IMR-90 (cell line): ENCODE measurements around the gene CD320. TPM values are rescaled to one million over a fixed set of nuclear protein-coding genes. Genes with fewer than 3 reads are reported as not detected.

ENCODE experiments used
- ATAC-seq: fragments of 200-7000 bp; cut with Tn5 transposase; 2 replicates; pipeline ENCODE4 v1.9.1; 2020; ENCODE audit warnings: low read depth, mild to moderate bottlenecking, moderate library complexity
- BruUV-seq: library from RNA; stranded (reverse); fragments of 400-500 nt; replicated peaks from 2 replicates; lab custom pipeline; 2021; lab: Mats Ljungman, UMichigan
- CTCF ChIA-PET: fragments of 300-600 bp; formaldehyde crosslinking; extraction: SDS; loops from one replicate; lab custom pipeline; 2021; ENCODE audit warnings: antibody characterized with exemption; lab: Yijun Ruan, JAX
- POLR2A ChIA-PET: fragments of 300-600 bp; sonication (Branson Sonifier 250); formaldehyde crosslinking; loops from one replicate; lab custom pipeline; 2022; ENCODE audit warnings: antibody characterized with exemption; ENCODE audit not compliant: unreplicated experiment; lab: Charles Lee
- DNase-seq: peaks from one replicate; pipeline ENCODE4 v3.0.0; 2013
- H2AFZ ChIP-seq: replicated peaks from 2 replicates; pipeline ENCODE3; 2013; ENCODE audit warnings: low read length, mild to moderate bottlenecking; ENCODE audit not compliant: poor library complexity
- H2AK5ac ChIP-seq: 2 replicates; pipeline ENCODE4 v1.6.1; 2013; ENCODE audit warnings: low read depth, low read length, inconsistent platforms
- H2AK9ac ChIP-seq: replicated peaks from 2 replicates; pipeline ENCODE3; 2013; ENCODE audit warnings: mild to moderate bottlenecking, low read depth, low read length, moderate library complexity; ENCODE audit not compliant: poor library complexity
- H2BK120ac ChIP-seq: 2 replicates; pipeline ENCODE4 v1.6.1; 2013; ENCODE audit warnings: low read depth, low read length, inconsistent platforms
- H2BK15ac ChIP-seq: 3 replicates; pipeline ENCODE4 v1.6.1; 2013; ENCODE audit warnings: low read depth, low read length, inconsistent platforms
- H2BK20ac ChIP-seq: 2 replicates; pipeline ENCODE4 v1.6.1; 2013; ENCODE audit warnings: low read depth, mild to moderate bottlenecking, inconsistent platforms, low read length, moderate library complexity
- H2BK5ac ChIP-seq: 2 replicates; pipeline ENCODE4 v1.6.1; 2013; ENCODE audit warnings: mild to moderate bottlenecking, low read depth, low read length, inconsistent platforms; ENCODE audit not compliant: poor library complexity, severe bottlenecking
- H3K14ac ChIP-seq: replicated peaks from 2 replicates; pipeline ENCODE4 v1.6.1; 2013; ENCODE audit warnings: low read depth, low read length, inconsistent platforms
- H3K18ac ChIP-seq: 2 replicates; pipeline ENCODE4 v1.6.1; 2013; ENCODE audit warnings: low read depth, low read length, control low read depth
- H3K23ac ChIP-seq: 2 replicates; pipeline ENCODE4 v1.6.1; 2013; ENCODE audit warnings: low read depth, low read length, inconsistent platforms
- H3K27ac ChIP-seq: 2 replicates; pipeline ENCODE4 v1.5.1; 2013; ENCODE audit warnings: mild to moderate bottlenecking, control low read depth, low read length; ENCODE audit not compliant: insufficient read depth
- H3K27me3 ChIP-seq: 2 replicates; pipeline ENCODE4 v1.6.1; 2013; ENCODE audit warnings: low read length; ENCODE audit not compliant: control insufficient read depth, insufficient read depth
- H3K36me3 ChIP-seq: 2 replicates; pipeline ENCODE4 v1.6.1; 2013; ENCODE audit warnings: low read length, mixed read lengths; ENCODE audit not compliant: control insufficient read depth, insufficient read depth
- H3K4ac ChIP-seq: 2 replicates; pipeline ENCODE4 v1.6.1; 2013; ENCODE audit warnings: low read depth, low read length, inconsistent platforms
- H3K4me1 ChIP-seq: 2 replicates; pipeline ENCODE4 v1.6.1; 2013; ENCODE audit warnings: low read length, mixed read lengths; ENCODE audit not compliant: control insufficient read depth, insufficient read depth
- H3K4me2 ChIP-seq: 2 replicates; pipeline ENCODE4 v1.6.1; 2013; ENCODE audit warnings: low read depth, mild to moderate bottlenecking, control low read depth, low read length, moderate library complexity
- H3K4me3 ChIP-seq: 2 replicates; pipeline ENCODE4 v1.5.1; 2013; ENCODE audit warnings: low read depth, mild to moderate bottlenecking, control low read depth, low read length, moderate library complexity; ENCODE audit not compliant: insufficient read depth
- H3K56ac ChIP-seq: 2 replicates; pipeline ENCODE4 v1.6.1; 2013; ENCODE audit warnings: low read length, inconsistent platforms; ENCODE audit not compliant: insufficient read depth; ENCODE audit errors: extremely low read depth
- H3K79me1 ChIP-seq, 2 experiments: 2 replicates each; pipeline ENCODE4 v1.6.1; 2013; ENCODE audit warnings: low read length in 2 of 2, inconsistent platforms in 1 of 2, low read depth in 1 of 2
- H3K9ac ChIP-seq: 2 replicates; pipeline ENCODE4 v1.6.1; 2013; ENCODE audit warnings: low read depth, low read length, control low read depth
- H3K9me1 ChIP-seq: 2 replicates; pipeline ENCODE4 v1.6.1; 2013; ENCODE audit warnings: low read length, inconsistent platforms; ENCODE audit not compliant: insufficient read depth
- H3K9me3 ChIP-seq: 2 replicates; pipeline ENCODE4 v1.6.1; 2013; ENCODE audit warnings: low read length; ENCODE audit not compliant: control insufficient read depth, insufficient read depth
- H4K20me1 ChIP-seq: 2 replicates; pipeline ENCODE4 v1.6.1; 2013; ENCODE audit warnings: low read length, inconsistent platforms; ENCODE audit not compliant: insufficient read depth
- H4K5ac ChIP-seq: 2 replicates; pipeline ENCODE4 v1.6.1; 2013; ENCODE audit warnings: mild to moderate bottlenecking, low read depth, low read length, control low read depth
- H4K8ac ChIP-seq, 2 experiments: 2 replicates each; pipeline ENCODE4 v1.6.1; 2013; ENCODE audit warnings: low read depth in 2 of 2, low read length in 2 of 2, control low read depth in 1 of 2, inconsistent platforms in 1 of 2
- H4K91ac ChIP-seq: 2 replicates; pipeline ENCODE4 v1.6.1; 2013; ENCODE audit warnings: low read depth, low read length, inconsistent platforms; ENCODE audit not compliant: insufficient read depth
- BHLHE40 ChIP-seq: fragments of 150-350 bp; IDR thresholded peaks from 2 replicates; pipeline ENCODE4 v1.6.1; 2016; ENCODE audit warnings: mild to moderate bottlenecking, low read depth, low read length
- CEBPB ChIP-seq: IDR thresholded peaks from 2 replicates; pipeline ENCODE4 v1.6.1; 2012; ENCODE audit warnings: low read depth, low read length, improper control_type of control experiment
- ELK1 ChIP-seq: fragments of 150-350 bp; IDR thresholded peaks from 2 replicates; pipeline ENCODE4 v1.6.1; 2016; ENCODE audit warnings: low read depth, mild to moderate bottlenecking, low read length, moderate library complexity, borderline replicate concordance
- FOS ChIP-seq: fragments of 150-350 bp; IDR thresholded peaks from 2 replicates; pipeline ENCODE4 v1.6.1; 2016; ENCODE audit warnings: low read depth, low read length
- MAFK ChIP-seq: IDR thresholded peaks from 2 replicates; pipeline ENCODE4 v1.6.1; 2012; ENCODE audit warnings: low read depth, low read length, improper control_type of control experiment
- MAZ ChIP-seq: IDR thresholded peaks from 2 replicates; pipeline ENCODE4 v1.6.1; 2012; ENCODE audit warnings: low read depth, mild to moderate bottlenecking, low read length, improper control_type of control experiment, moderate library complexity, borderline replicate concordance
- MXI1 ChIP-seq: IDR thresholded peaks from 2 replicates; pipeline ENCODE4 v1.6.1; 2012; ENCODE audit warnings: low read depth, mild to moderate bottlenecking, low read length, moderate library complexity, borderline replicate concordance
- POLR2A ChIP-seq: IDR thresholded peaks from 2 replicates; pipeline ENCODE4 v1.6.1; 2012; ENCODE audit warnings: mild to moderate bottlenecking, low read depth, low read length
- RCOR1 ChIP-seq: IDR thresholded peaks from 2 replicates; pipeline ENCODE4 v1.6.1; 2012; ENCODE audit warnings: mild to moderate bottlenecking, low read length, improper control_type of control experiment; ENCODE audit not compliant: insufficient replicate concordance
- WGBS, 2 experiments: methylation state at CpG; one replicate each; pipeline versions ENCODE4 v1.1.5 to v1.1.7; 2013; ENCODE audit warnings: missing lambda C conversion rate in 2 of 2; ENCODE audit not compliant: insufficient read length in 1 of 2; ENCODE audit errors: extremely low coverage in 2 of 2; 5-methylcytosine and 5-hydroxymethylcytosine counted together
- dilution Hi-C: fragments of 300-500 bp; cut with HindIII; formaldehyde crosslinking; loops from one replicate; pipeline ENCODE4 v1.14.3; 2018; ENCODE audit warnings: low sequenced_read_pairs; ENCODE audit not compliant: unreplicated experiment
- in situ Hi-C: fragments of 300-500 bp; cut with MboI; formaldehyde crosslinking; loops from 3 replicates; pipeline ENCODE4 v1.14.3; 2019; ENCODE audit warnings: low sequenced_read_pairs, inconsistent platforms, mixed read lengths
- intact Hi-C: fragments of 100-400 bp; cut with micrococcal nuclease; formaldehyde crosslinking; loops from 2 replicates; pipeline ENCODE4 v1.10.0; 2022
- polyA plus RNA-seq, 3 experiments: library from polyadenylated mRNA; depleted of rRNA; stranded (reverse); fragments of >200 nt; gene quantifications; 2 replicates each; pipeline ENCODE4 v1.2.3, GENCODE V29; 2012; ENCODE audit warnings: low replicate concordance in 1 of 3
- total RNA-seq: library from RNA; depleted of rRNA; stranded (reverse); fragments of >200 nt; gene quantifications from 2 replicates; pipeline ENCODE4 v1.2.3, GENCODE V29; 2012
- TF ChIP-seq, protein P1 (sequence below): fragments of 150-350 bp; IDR thresholded peaks from 2 replicates; pipeline ENCODE4 v1.6.1; 2017; ENCODE audit warnings: mild to moderate bottlenecking, antibody characterized with exemption, low read length, low read depth

CD320 gene
- total and polyA plus RNA-seq, 2 of the 4 experiments (the other 2 are of a cell fraction): 13.3 to 78.5 TPM

DNA sequence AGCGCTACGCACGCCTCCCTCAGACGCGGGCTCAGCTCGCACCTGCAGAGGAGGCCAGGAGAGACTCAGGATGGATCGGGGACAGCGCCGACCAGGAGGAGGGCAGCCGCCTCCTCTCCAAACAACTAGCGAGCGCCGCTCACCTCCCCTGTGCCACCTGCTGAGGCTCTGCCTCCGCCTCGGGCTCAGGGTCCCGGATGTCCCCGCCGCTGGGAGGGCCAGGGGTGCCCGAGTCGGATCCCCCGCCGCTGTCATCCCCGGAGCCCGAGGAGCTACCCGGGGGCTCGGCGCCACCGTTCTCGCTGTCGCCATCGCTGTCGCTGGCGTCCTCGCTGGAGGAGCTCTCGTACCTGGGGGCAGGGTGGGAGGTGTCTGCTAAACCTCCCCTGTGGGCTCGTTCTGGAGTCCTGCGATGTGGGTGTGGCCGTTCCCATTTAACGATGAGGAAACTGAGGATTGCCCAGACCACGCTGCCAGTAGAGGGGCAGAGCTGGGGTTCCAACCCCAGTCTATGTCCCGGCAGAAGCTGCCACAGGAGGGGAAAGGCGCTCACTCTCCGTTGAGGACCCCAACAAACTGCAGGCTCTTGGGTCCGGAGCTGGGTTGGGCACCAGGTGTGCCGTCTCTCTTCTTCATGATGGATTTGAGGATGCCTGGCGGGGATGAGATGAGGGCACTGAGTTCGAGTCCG is 25.8 kb upstream of the CD320 start:
- Histone ChIP-seq H3K79me1 (no peaks in the 10 kb centered on the region), H4K20me1 (no peaks in the 10 kb centered on the region), H3K23ac (no peak overlapping the region), H2AK5ac (no peak overlapping the region), H3K27ac (no peak overlapping the region), H2AFZ (peak overlapping the region; percentile 49), H3K27me3 (peaks cover 46% of the 10 kb centered on the region), H2BK20ac (no peak overlapping the region), H3K18ac (no peak overlapping the region), H4K91ac (no peak overlapping the region), H2BK120ac (no peak overlapping the region), H3K9me1 (no peaks in the 10 kb centered on the region), H3K56ac (no peak overlapping the region), H2AK9ac (no peak overlapping the region), H3K9ac (no peak overlapping the region), H3K4me3 (no peak overlapping the region), H3K4me2 (no peak overlapping the region), H3K36me3 (no peaks in the 10 kb centered on the region), H2BK5ac (no peak overlapping the region), H4K8ac (no peak overlapping the region), H3K4me1 (no peaks in the 10 kb centered on the region), H3K14ac (no peak overlapping the region), H3K4ac (no peak overlapping the region), H3K9me3 (no peaks in the 10 kb centered on the region), H4K5ac (no peak overlapping the region), H2BK15ac (no peak overlapping the region)
- ATAC-seq: no peak
- CTCF ChIA-PET: interaction anchor here (1.1 kb wide), 1 partner anchor 146 kb away, joined by 3 read pairs; no protein-coding TSS in a partner anchor
- DNase-seq: no peak
- in situ Hi-C loops (no loop called here), intact Hi-C loops (no loop called here), dilution Hi-C loops (no loop called here)
- POLR2A ChIA-PET: no interaction called here
- WGBS, 2 experiments: 5% methylated on average over 11 of the region's 48 CpGs; no CpG with 5 or more reads in 1 of the 2 experiments
- TF ChIP-seq, protein P1, sequence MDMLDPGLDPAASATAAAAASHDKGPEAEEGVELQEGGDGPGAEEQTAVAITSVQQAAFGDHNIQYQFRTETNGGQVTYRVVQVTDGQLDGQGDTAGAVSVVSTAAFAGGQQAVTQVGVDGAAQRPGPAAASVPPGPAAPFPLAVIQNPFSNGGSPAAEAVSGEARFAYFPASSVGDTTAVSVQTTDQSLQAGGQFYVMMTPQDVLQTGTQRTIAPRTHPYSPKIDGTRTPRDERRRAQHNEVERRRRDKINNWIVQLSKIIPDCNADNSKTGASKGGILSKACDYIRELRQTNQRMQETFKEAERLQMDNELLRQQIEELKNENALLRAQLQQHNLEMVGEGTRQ: no peak
- TF ChIP-seq RCOR1: no peak
- TF ChIP-seq MAFK: no peak
- TF ChIP-seq ELK1: no peak
- no peak for TF ChIP-seq MXI1
- no peak for TF ChIP-seq MAZ
- no peak for TF ChIP-seq CEBPB
- no peak for TF ChIP-seq BHLHE40
- no peak for TF ChIP-seq FOS
- no peak for TF ChIP-seq POLR2A
- no TSS peak for BruUV-seq
